Liver (tissue), 3 donors: ENCODE measurements around the gene CACNA1B.

Experiments used
- TAF1 ChIP-seq: conservative IDR thresholded peaks from 2 replicates; pipeline ENCODE4 v1.6.1; 2016; ENCODE audit warnings: antibody characterized with exemption, mild to moderate bottlenecking
- TF ChIP-seq, protein P1 (sequence below): IDR thresholded peaks from 2 replicates; pipeline ENCODE4 v1.6.1; 2016; ENCODE audit warnings: antibody characterized with exemption, mild to moderate bottlenecking
- TF ChIP-seq, protein P2 (sequence below): fragments of 150-350 bp; IDR thresholded peaks from 2 replicates; pipeline ENCODE4 v1.5.1; 2017; ENCODE audit warnings: improper control_type of control experiment, low read depth, low read length; ENCODE audit not compliant: missing input control
- donor health status: healthy.
- donor health status: healthy.

DNA sequence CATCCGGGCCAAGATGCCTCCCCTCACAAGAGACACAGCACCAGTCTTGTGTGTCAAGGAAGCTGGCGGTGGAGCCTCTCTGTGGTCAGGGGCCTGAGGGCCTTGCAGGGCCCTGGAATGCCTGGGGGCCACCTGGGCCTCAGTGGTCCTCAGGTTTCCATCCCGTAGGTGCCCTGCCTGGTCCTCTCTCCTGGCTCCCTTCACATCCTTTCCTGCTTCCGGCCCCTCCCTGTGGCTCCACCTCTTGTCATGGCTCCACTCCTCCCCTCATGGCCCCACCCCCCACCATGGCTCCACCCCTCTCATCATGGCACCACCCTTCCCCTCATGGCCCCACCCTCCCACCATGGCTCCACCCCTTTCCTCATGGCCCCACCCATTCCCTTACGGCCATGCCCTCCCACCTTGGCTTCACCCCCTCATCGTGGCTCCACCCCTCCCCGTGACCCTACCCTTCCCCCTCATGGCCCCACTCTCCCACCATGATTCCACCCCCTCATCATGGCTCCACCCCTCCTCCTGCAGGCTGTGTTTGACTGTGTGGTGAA lies 175.8 kb downstream of the CACNA1B start:
- TF ChIP-seq, protein P1, sequence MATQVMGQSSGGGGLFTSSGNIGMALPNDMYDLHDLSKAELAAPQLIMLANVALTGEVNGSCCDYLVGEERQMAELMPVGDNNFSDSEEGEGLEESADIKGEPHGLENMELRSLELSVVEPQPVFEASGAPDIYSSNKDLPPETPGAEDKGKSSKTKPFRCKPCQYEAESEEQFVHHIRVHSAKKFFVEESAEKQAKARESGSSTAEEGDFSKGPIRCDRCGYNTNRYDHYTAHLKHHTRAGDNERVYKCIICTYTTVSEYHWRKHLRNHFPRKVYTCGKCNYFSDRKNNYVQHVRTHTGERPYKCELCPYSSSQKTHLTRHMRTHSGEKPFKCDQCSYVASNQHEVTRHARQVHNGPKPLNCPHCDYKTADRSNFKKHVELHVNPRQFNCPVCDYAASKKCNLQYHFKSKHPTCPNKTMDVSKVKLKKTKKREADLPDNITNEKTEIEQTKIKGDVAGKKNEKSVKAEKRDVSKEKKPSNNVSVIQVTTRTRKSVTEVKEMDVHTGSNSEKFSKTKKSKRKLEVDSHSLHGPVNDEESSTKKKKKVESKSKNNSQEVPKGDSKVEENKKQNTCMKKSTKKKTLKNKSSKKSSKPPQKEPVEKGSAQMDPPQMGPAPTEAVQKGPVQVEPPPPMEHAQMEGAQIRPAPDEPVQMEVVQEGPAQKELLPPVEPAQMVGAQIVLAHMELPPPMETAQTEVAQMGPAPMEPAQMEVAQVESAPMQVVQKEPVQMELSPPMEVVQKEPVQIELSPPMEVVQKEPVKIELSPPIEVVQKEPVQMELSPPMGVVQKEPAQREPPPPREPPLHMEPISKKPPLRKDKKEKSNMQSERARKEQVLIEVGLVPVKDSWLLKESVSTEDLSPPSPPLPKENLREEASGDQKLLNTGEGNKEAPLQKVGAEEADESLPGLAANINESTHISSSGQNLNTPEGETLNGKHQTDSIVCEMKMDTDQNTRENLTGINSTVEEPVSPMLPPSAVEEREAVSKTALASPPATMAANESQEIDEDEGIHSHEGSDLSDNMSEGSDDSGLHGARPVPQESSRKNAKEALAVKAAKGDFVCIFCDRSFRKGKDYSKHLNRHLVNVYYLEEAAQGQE = no peak
- TF ChIP-seq, protein P2, sequence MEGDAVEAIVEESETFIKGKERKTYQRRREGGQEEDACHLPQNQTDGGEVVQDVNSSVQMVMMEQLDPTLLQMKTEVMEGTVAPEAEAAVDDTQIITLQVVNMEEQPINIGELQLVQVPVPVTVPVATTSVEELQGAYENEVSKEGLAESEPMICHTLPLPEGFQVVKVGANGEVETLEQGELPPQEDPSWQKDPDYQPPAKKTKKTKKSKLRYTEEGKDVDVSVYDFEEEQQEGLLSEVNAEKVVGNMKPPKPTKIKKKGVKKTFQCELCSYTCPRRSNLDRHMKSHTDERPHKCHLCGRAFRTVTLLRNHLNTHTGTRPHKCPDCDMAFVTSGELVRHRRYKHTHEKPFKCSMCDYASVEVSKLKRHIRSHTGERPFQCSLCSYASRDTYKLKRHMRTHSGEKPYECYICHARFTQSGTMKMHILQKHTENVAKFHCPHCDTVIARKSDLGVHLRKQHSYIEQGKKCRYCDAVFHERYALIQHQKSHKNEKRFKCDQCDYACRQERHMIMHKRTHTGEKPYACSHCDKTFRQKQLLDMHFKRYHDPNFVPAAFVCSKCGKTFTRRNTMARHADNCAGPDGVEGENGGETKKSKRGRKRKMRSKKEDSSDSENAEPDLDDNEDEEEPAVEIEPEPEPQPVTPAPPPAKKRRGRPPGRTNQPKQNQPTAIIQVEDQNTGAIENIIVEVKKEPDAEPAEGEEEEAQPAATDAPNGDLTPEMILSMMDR = no peak
- TF ChIP-seq TAF1 = no peak
